Left ventricle myocardium inferior (tissue), 1 donor: ENCODE measurements around the gene OPRM1. TPM values are rescaled to one million over a fixed set of nuclear protein-coding genes. Genes with fewer than 3 reads are reported as not detected.
A peak's percentile ranks its signal among the peaks of the same experiment; 100 is the strongest.

ENCODE experiments used
- DNase-seq: peaks from one replicate; pipeline ENCODE4 v3.0.0-alpha.2; 2020
- H3K27ac ChIP-seq: fragments of 200-600 bp; replicated peaks from 2 replicates; pipeline ENCODE4 v1.8.0; 2021
- H3K27me3 ChIP-seq: fragments of 200-600 bp; 2 replicates; pipeline ENCODE4 v1.8.0; 2021; ENCODE audit warnings: low read depth
- H3K36me3 ChIP-seq: fragments of 200-600 bp; 2 replicates; pipeline ENCODE4 v1.8.0; 2021
- H3K4me1 ChIP-seq: fragments of 200-600 bp; 2 replicates; pipeline ENCODE4 v1.8.0; 2021
- H3K4me3 ChIP-seq: fragments of 200-600 bp; 2 replicates; pipeline ENCODE4 v1.8.0; 2021; ENCODE audit warnings: mild to moderate bottlenecking, moderate library complexity
- H3K9me3 ChIP-seq: fragments of 200-600 bp; replicated peaks from 2 replicates; pipeline ENCODE4 v1.8.0; 2021
- intact Hi-C: fragments of 100-400 bp; cut with micrococcal nuclease; formaldehyde crosslinking; loops from one replicate; pipeline ENCODE4 v1.11.0; 2022
- total RNA-seq: library from RNA; stranded (reverse); fragmentation: NEBNext Ultra II Directional; extraction: Animal tissue kit (Norgen Biotek cat#: 25700); gene quantifications from one replicate; pipeline ENCODE4 v1.2.1, GENCODE V29; 2021
- TF ChIP-seq, protein P1 (sequence below): fragments of 200-600 bp; IDR thresholded peaks from 2 replicates; pipeline ENCODE4 v1.8.0; 2021; ENCODE audit warnings: antibody characterized with exemption, mild to moderate bottlenecking, borderline replicate concordance
- donor health status: DM: no; HTN: yes; CAD: no; lungs with severe emphysema.

Gene OPRM1
- total RNA-seq, 1 donor from 2014 or later: not detected

DNA sequence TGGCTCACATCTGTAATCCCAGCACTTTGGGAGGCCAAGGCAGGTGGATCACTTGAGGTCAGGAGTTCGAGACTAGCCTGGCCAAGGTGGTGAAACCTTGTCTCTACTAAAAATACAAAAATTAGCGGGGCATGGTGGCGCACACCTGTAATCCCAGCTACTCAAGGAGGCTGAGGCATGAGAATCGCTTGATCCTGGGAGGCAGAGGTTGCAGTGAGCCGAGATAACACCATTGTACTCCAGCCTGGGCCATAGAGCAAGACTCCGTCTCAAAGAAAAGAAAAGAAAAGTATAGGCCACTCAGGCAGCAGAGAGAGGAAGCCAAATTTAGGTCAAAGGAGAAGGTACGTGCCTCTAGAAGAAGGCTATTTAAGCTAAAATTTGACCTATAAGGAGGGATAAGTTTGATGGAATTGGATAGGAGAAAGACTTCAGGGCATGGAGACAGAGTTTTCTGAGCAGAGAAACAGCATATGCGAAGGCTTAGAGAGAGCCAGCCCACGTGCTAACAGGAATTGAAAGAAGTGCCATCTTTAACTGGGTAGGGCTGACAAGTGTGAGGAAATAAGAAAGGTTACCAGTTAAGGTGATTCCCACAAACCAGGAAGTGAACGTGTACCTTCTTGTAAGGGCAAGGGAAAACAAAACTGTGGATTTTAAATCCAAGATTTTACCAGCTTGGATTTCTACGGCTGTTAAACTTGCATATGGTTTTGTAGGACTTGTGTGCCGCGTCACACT is 203.7 kb downstream of the OPRM1 start:
- intact Hi-C loops: no loop called here
- TF ChIP-seq, protein P1, sequence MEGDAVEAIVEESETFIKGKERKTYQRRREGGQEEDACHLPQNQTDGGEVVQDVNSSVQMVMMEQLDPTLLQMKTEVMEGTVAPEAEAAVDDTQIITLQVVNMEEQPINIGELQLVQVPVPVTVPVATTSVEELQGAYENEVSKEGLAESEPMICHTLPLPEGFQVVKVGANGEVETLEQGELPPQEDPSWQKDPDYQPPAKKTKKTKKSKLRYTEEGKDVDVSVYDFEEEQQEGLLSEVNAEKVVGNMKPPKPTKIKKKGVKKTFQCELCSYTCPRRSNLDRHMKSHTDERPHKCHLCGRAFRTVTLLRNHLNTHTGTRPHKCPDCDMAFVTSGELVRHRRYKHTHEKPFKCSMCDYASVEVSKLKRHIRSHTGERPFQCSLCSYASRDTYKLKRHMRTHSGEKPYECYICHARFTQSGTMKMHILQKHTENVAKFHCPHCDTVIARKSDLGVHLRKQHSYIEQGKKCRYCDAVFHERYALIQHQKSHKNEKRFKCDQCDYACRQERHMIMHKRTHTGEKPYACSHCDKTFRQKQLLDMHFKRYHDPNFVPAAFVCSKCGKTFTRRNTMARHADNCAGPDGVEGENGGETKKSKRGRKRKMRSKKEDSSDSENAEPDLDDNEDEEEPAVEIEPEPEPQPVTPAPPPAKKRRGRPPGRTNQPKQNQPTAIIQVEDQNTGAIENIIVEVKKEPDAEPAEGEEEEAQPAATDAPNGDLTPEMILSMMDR: no peak
- H3K36me3 ChIP-seq: no peaks in the 10 kb centered on the region
- no peak overlapping the region for H3K27ac ChIP-seq
- DNase-seq: no peak
- H3K4me3 ChIP-seq: no peak overlapping the region
- H3K9me3 ChIP-seq: no peaks in the 10 kb centered on the region
- H3K27me3 ChIP-seq: no peaks in the 10 kb centered on the region
- no peaks in the 10 kb centered on the region for H3K4me1 ChIP-seq

DNA sequence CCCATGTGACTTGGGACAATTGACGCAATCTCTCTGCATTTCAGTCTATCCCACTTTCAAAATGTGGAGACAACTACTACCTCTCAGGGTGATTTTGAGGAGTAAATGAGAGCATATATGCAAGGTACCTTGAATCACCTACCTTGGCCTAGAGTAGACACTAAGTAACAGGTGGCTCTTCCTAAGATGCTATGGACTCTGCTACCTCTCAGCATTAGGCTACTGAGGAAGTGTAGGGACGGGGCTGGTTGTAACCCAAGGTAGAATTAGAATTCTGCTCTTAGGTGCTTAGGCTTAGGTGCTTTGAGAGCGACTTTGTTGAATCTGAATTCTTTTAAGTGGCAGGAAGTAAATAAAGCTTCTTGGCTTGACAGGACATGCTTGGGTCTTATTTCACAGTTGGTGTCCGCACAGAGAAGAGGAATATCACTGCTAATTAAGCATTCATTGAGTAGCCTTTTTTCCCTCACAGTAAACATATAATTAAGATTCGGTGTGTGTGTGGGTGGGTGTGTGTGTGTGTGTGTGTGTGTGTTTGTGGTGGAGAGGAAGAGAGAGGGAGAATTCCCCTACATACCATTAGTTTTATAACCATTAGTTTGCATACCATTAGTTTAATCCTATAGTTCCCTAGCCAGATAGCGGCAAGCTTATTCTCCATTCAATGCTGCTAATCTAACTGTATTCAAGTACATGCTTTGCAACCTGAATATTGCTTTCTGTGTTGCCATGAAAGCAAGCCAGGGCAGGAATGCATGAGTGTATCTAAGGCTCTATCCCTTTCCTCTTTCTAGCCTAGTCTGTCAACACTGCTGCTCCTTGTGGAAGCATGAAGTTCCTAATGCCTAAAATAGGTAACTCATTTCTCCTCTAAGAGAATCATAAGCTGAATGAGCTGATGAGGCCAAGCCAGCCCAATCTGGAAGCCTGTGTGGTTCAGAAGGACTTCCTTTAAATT is 205.0 kb downstream of the OPRM1 start:
- H3K27ac ChIP-seq: no peak overlapping the region
- H3K4me3 ChIP-seq: no peak overlapping the region
- no peaks in the 10 kb centered on the region for H3K36me3 ChIP-seq
- H3K27me3 ChIP-seq: no peaks in the 10 kb centered on the region
- no peak for DNase-seq
- intact Hi-C loops: no loop called here
- no peaks in the 10 kb centered on the region for H3K9me3 ChIP-seq
- H3K4me1 ChIP-seq: no peaks in the 10 kb centered on the region
- TF ChIP-seq, protein P1: no peak

DNA sequence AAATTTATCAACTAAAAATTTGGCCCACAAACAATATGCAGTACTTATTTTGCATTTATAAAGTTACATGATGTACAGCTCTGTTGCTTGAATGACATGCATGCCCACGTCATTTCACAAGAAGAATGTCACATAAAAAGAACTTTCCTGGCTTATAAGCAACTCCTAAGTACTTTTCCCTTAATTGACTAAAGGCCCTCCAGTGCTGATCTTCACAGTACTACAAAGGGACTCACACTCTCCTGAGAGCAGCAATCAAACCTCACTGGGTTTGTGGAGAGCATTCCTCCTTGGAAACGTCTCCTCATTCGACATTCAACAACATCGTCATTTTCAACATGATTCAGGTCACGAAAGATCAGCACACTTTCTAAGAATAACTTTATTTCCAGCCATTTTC is 206.5 kb downstream of the OPRM1 start:
- Histone ChIP-seq H3K27me3 (no peaks in the 10 kb centered on the region), H3K27ac (no peak overlapping the region), H3K36me3 (no peaks in the 10 kb centered on the region), H3K4me1 (no peaks in the 10 kb centered on the region), H3K4me3 (no peak overlapping the region), H3K9me3 (no peaks in the 10 kb centered on the region)
- intact Hi-C loops: no loop called here
- TF ChIP-seq, protein P1: no peak
- no peak for DNase-seq

DNA sequence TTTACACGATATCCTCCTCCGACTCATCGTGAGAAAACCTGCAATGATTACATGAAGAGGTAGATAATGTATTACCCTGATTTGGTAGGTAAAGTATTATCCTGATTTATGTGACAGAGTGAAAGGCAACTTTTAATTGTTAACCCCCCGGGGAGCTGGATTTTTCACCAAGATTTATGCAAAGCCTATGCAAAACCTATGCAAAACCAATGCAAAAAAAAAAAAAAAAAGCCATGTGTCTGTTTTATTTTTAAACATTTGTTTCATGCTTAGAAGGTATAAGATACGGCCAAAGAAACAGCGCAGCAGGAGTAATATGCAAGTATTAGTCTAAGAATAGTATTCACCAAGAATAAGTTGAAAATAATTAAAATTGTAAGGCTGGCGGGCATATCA is 207.7 kb downstream of the OPRM1 start:
- no peak overlapping the region for H3K27ac ChIP-seq

More for the DNA sequence above, 207.7 kb downstream of the OPRM1 start:
- DNase-seq: no peak
- Histone ChIP-seq H3K27me3 (no peaks in the 10 kb centered on the region), H3K36me3 (no peaks in the 10 kb centered on the region), H3K4me3 (peak overlapping the region; percentile 22), H3K9me3 (no peaks in the 10 kb centered on the region), H3K4me1 (no peaks in the 10 kb centered on the region)
- TF ChIP-seq, protein P1: no peak
- intact Hi-C loops: no loop called here
